Stomach (tissue), 9 donors: Measurements from ENCODE around the gene VTI1A. TPM values are rescaled to one million over a fixed set of nuclear protein-coding genes. Genes with fewer than 3 reads are reported as not detected.
"Not testable (repeated sequence)": the region's sequence is repeated elsewhere in the genome, so short reads cannot be mapped to it uniquely, and the experiment has no call there.

ENCODE experiments used
- DNase-seq, 2 donors: peaks; one replicate each; pipeline versions ENCODE4 v3.0.0 to v3.0.0-alpha.2; 2013 to 2019
- H3K27ac ChIP-seq, 5 donors: fragments of 200-600 bp in 4 of 5; sonication (generic) in 4 of 5; one replicate each; pipeline ENCODE4 v1.5.1; 2013 to 2019; ENCODE audit warnings: mild to moderate bottlenecking in 1 of 5, moderate library complexity in 1 of 5
- H3K27me3 ChIP-seq, 3 donors: fragments of 200-600 bp; sonication (generic); one replicate each; pipeline ENCODE4 v1.5.1; 2017 to 2019; ENCODE audit warnings: mixed run types in 1 of 3
- H3K36me3 ChIP-seq, 4 donors: fragments of 200-600 bp; sonication (generic); 1 replicate in 3 of 4; 2 replicates in 1 of 4; pipeline ENCODE4 v1.5.1; 2016 to 2019
- H3K4me1 ChIP-seq, 4 donors: fragments of 200-600 bp; sonication (generic); one replicate each; pipeline ENCODE4 v1.5.1; 2016 to 2019
- H3K4me3 ChIP-seq, 4 donors: fragments of 200-600 bp; sonication (generic) in 3 of 4; one replicate each; pipeline ENCODE4 v1.5.1; 2016 to 2019; ENCODE audit warnings: mild to moderate bottlenecking in 1 of 4
- H3K9me3 ChIP-seq, 4 donors: fragments of 200-600 bp; sonication (generic); one replicate each; pipeline ENCODE4 v1.5.1; 2016 to 2019
- EP300 ChIP-seq: sonication (generic); formaldehyde crosslinking; IDR thresholded peaks from one replicate; pipeline ENCODE4 v1.6.1; 2017; ENCODE audit warnings: antibody characterized with exemption
- POLR2A ChIP-seq, 4 donors: fragments of 450-650 bp; IDR thresholded peaks; one replicate each; pipeline ENCODE4 v1.6.1; 2016; ENCODE audit warnings: antibody characterized with exemption in 4 of 4, control low read depth in 2 of 4, mild to moderate bottlenecking in 1 of 4, moderate library complexity in 1 of 4
- POLR2AphosphoS5 ChIP-seq, 3 donors: sonication (generic); formaldehyde crosslinking; IDR thresholded peaks; one replicate each; pipeline ENCODE4 v1.6.1; 2016; ENCODE audit warnings: antibody characterized with exemption in 3 of 3
- WGBS, 5 donors: extraction: QIAGEN DNeasy Blood & Tissue Kit in 3 of 5; methylation state at CpG; one replicate each; pipeline versions ENCODE4 v1.1.5 to v1.1.7; 2013 to 2018; 5-methylcytosine and 5-hydroxymethylcytosine counted together
- intact Hi-C: fragments of 100-400 bp; cut with DNase I; formaldehyde crosslinking; loops from one replicate; pipeline ENCODE4 v1.15.1; 2023; ENCODE audit warnings: low total_unique reads
- polyA plus RNA-seq, 3 donors: library from polyadenylated mRNA; stranded (reverse); fragments of 200-250 nt; gene quantifications; one replicate each; pipeline ENCODE4 v1.2.3, GENCODE V29; 2013
- total RNA-seq, 5 donors: library from RNA; depleted of rRNA; stranded (reverse); fragments of >200 nt; gene quantifications; one replicate each; pipeline versions ENCODE4 v1.1.0 to v1.2.3, GENCODE V29; 2014 to 2016
- TF ChIP-seq, protein P1 (sequence below), 7 experiments: fragments of 450-650 bp in 4 of 7; fragments of 200-600 bp in 3 of 7; sonication (generic) in 3 of 7; IDR thresholded peaks; one replicate each; pipeline ENCODE4 v1.5.1; 2016 to 2019; ENCODE audit warnings: antibody characterized with exemption in 7 of 7, control low read depth in 2 of 7, mild to moderate bottlenecking in 1 of 7
- donor health status: healthy with polysubstance abuse.
- donor health status: Bipolar disorder and iron deficiency.
- donor health status: healthy.

Gene VTI1A
- total and polyA plus RNA-seq, 8 donors: 6.5 to 222 (median 57.4) TPM

DNA sequence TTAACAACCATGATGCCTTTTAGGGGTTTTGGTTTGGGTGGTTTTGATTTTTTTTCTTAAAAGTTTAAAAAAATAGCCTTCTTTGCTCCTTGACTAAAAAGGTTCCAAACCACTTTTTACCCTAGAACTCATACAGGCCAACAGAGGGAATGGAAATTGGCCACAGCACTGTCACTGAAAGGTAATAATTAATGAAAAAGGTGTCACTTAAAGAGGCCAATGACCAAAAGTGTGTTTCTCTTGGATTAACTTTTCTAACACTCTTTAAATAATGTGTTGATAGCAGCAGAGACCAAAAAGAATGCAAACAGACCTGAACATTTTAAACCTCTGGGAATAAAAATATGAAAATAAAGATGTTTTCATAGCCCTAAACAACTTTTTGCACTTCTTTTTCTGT lies 282.0 kb downstream of the VTI1A start:
- no peak for DNase-seq
- Histone ChIP-seq H3K9me3 (no peaks in the 10 kb centered on the region), H3K27ac (no peak overlapping the region), H3K36me3 (no peaks in the 10 kb centered on the region), H3K4me1 (peaks cover 0 to 13% (median 5%) of the 10 kb centered on the region in 4 donors), H3K27me3 (no peaks in the 10 kb centered on the region), H3K4me3 (no peak overlapping the region)
- no peak for TF ChIP-seq POLR2A (IDR thresholded peaks at IDR 0.05)
- no peak for TF ChIP-seq EP300
- TF ChIP-seq, protein P1, sequence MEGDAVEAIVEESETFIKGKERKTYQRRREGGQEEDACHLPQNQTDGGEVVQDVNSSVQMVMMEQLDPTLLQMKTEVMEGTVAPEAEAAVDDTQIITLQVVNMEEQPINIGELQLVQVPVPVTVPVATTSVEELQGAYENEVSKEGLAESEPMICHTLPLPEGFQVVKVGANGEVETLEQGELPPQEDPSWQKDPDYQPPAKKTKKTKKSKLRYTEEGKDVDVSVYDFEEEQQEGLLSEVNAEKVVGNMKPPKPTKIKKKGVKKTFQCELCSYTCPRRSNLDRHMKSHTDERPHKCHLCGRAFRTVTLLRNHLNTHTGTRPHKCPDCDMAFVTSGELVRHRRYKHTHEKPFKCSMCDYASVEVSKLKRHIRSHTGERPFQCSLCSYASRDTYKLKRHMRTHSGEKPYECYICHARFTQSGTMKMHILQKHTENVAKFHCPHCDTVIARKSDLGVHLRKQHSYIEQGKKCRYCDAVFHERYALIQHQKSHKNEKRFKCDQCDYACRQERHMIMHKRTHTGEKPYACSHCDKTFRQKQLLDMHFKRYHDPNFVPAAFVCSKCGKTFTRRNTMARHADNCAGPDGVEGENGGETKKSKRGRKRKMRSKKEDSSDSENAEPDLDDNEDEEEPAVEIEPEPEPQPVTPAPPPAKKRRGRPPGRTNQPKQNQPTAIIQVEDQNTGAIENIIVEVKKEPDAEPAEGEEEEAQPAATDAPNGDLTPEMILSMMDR (IDR thresholded peaks at IDR 0.05): no peak
- intact Hi-C loops: loop anchor here (10.0 kb wide), 1 partner anchor 396 kb away; no protein-coding TSS in a partner anchor

DNA sequence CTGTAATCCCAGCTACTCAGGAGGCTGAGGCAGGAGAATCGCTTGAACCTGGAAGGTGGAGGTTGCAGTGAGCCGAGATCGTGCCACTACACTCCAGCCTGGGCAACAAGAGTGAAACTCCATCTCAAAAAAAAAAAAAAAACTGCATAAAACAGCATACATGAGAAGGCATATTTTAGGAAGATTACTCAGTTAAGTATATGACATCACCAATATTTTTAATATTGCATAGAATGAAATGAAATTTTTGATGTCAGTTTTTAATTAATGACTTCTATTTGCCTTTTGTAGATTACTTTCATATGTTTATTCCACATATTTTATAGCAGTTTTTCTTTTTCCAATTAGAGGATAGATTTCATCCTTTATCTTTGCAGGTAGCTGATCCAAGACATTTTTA lies 284.4 kb downstream of the VTI1A start:
- H3K27me3 ChIP-seq, H3K9me3 ChIP-seq, H3K27ac ChIP-seq, DNase-seq, H3K4me3 ChIP-seq, H3K36me3 ChIP-seq, intact Hi-C loops: not testable (repeated sequence)
- peaks cover 0 to 13% (median 5%) of the 10 kb centered on the region in 4 donors for H3K4me1 ChIP-seq
- 86 to 99% (median 94%) methylated on average over 3 of the region's 3 CpGs for WGBS, 5 donors

DNA sequence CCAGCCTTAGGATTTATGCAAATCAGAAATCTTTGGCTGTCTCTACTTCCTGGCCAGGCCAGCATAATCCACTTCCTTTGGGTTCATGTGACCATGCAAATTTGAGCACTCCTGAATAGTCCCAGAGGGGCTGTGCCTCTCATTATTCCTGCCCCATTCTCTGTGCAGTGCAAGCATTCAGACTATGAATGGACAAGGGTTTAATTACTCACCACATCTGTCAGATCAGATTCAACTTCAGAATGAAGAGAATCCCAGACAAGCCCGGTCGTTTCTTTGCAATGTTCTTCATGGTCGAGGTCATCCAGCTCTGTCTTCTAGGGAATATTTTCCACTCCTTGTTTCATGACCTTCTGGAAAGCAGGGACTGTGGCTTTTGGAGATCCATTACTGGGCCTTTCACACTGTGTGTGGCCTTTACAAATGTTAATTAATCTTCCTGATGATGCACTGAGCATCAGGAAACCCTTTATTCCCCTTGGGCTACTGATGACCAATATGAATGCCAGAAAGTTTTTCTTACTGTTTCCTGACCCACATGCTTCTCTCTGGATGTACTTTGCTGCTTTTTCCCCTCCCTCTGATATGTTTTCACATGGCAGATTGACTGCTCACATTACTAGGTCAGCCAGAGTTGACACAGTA lies 285.4 kb downstream of the VTI1A start:
- H3K9me3 ChIP-seq: no peaks in the 10 kb centered on the region
- no peaks in the 10 kb centered on the region for H3K27me3 ChIP-seq
- no peak overlapping the region for H3K4me3 ChIP-seq
- H3K27ac ChIP-seq: no peak overlapping the region
- H3K4me1 ChIP-seq: peaks cover 0 to 13% (median 5%) of the 10 kb centered on the region in 4 donors
- H3K36me3 ChIP-seq: no peaks in the 10 kb centered on the region
- DNase-seq: no peak
- intact Hi-C loops: no loop called here
- WGBS, 5 donors: 57 to 75% (median 67%) methylated on average over 3 of the region's 3 CpGs
- TF ChIP-seq POLR2A (IDR thresholded peaks at IDR 0.05) (no peak), POLR2AphosphoS5 (IDR thresholded peaks at IDR 0.05) (no peak), EP300 (no peak)
- TF ChIP-seq, protein P1 (IDR thresholded peaks at IDR 0.05): no peak

DNA sequence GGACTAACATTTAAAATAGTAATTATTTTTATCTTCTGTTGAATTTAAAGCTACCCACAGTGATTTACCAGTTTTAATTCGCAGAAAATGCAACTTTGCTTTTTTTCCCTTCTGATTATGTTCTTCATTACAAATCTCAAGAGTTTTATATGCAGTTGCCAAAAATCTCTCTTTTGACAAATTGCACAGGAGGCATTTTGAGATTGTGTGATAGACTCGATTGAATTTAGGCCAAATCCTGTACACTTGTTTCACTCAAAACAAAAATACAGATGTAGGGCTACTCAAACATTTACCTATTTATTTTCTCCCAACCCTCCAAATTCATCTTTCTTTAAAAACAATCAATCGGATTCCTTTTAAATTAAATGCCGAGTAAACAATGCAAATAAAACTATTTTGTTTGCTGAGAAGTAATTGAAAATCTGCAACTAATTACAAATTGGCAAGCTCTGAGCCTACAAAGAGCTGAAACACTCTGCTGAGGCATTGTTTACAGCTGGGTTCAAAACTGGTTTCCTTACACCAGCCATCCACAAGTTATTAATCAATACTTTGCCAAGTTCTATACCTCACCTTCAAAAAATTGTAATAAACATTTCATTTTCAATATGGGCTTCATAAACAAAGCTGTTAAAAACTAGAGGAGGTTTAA lies 288.2 kb downstream of the VTI1A start:
- no peak for DNase-seq
- no peak overlapping the region for H3K4me3 ChIP-seq
- intact Hi-C loops: no loop called here
- TF ChIP-seq EP300: no peak
- TF ChIP-seq POLR2A (IDR thresholded peaks at IDR 0.05): no peak
- TF ChIP-seq POLR2AphosphoS5 (IDR thresholded peaks at IDR 0.05): no peak
- TF ChIP-seq, protein P1 (IDR thresholded peaks at IDR 0.05): no peak
- WGBS, 5 donors: 77 to 88% (median 82%) methylated on average over 4 of the region's 4 CpGs
- H3K36me3 ChIP-seq: no peaks in the 10 kb centered on the region
- no peaks in the 10 kb centered on the region for H3K9me3 ChIP-seq
- no peak overlapping the region for H3K27ac ChIP-seq
- H3K4me1 ChIP-seq: peaks cover 0 to 20% (median 6%) of the 10 kb centered on the region in 4 donors
- no peaks in the 10 kb centered on the region for H3K27me3 ChIP-seq
